BJ (cell line): ENCODE measurements around the gene MACROH2A1. TPM values are rescaled to one million over a fixed set of nuclear protein-coding genes. Genes with fewer than 3 reads are reported as not detected.

ENCODE experiments used
- CTCF ChIA-PET: fragments of 350-600 bp; formaldehyde crosslinking; extraction: SDS; loops from one replicate; lab custom pipeline; 2021; ENCODE audit warnings: antibody characterized with exemption, inconsistent platforms; lab: Yijun Ruan, JAX
- POLR2A ChIA-PET: fragments of 300-600 bp; sonication (Branson Sonifier 250); formaldehyde crosslinking; extraction: SDS; loops from one replicate; lab custom pipeline; 2021; ENCODE audit warnings: antibody characterized with exemption; lab: Charles Lee
- DNase-seq: peaks from one replicate; pipeline ENCODE4 v3.0.0-alpha.2; 2011; ENCODE audit warnings: low read depth
- H3K27me3 ChIP-seq: 2 replicates; pipeline ENCODE4 v1.6.0; 2011; ENCODE audit warnings: low read length; ENCODE audit not compliant: control insufficient read depth, insufficient read depth
- H3K36me3 ChIP-seq: 2 replicates; pipeline ENCODE4 v1.5.1; 2011; ENCODE audit warnings: low read length; ENCODE audit not compliant: control insufficient read depth, insufficient read depth
- H3K4me3 ChIP-seq: 2 replicates; pipeline ENCODE4 v1.5.1; 2011; ENCODE audit warnings: low read depth, mild to moderate bottlenecking, control low read depth, low read length
- CTCF ChIP-seq: IDR thresholded peaks from 2 replicates; pipeline ENCODE4 v1.5.1; 2011; ENCODE audit warnings: low read depth, mild to moderate bottlenecking, control low read depth, inconsistent platforms, low read length, moderate library complexity; ENCODE audit not compliant: insufficient read depth
- polyA plus RNA-seq: library from polyadenylated mRNA; depleted of rRNA; stranded (reverse); fragments of >200 nt; gene quantifications from 2 replicates; pipeline ENCODE4 v1.2.3, GENCODE V29; 2011

Gene MACROH2A1
- polyA plus RNA-seq, 1 experiment = 96.0 TPM

GRCh38 chr5:135324897-135325650 is 74.0 kb downstream of the MACROH2A1 start:
- no peak for DNase-seq
- ChIA-PET POLR2A (no interaction called here), CTCF (interaction anchor here (1.5 to 2.1 kb wide), 3 partner anchors 7 to 419 kb away, joined by 3 to 9 read pairs (median 6); no protein-coding TSS in a partner anchor)

GRCh38 chr5:135324160-135324559 is 74.9 kb downstream of the MACROH2A1 start:
- DNase-seq = no peak
- no peaks in the 10 kb centered on the region for H3K27me3 ChIP-seq
- no peaks in the 10 kb centered on the region; the same call in none of the 2 replicates for H3K36me3 ChIP-seq
- TF ChIP-seq CTCF = no peak
- no peak overlapping the region for H3K4me3 ChIP-seq
- ChIA-PET POLR2A (no interaction called here), CTCF (interaction anchor here (1.2 to 2.1 kb wide), 3 partner anchors 8 to 418 kb away, joined by 3 to 9 read pairs (median 6); no protein-coding TSS in a partner anchor)

More at GRCh38 chr5:135324897-135325650, 74.0 kb downstream of the MACROH2A1 start:
- no peaks in the 10 kb centered on the region; the same call in none of the 2 replicates for H3K36me3 ChIP-seq
- TF ChIP-seq CTCF = no peak
- H3K4me3 ChIP-seq = no peak overlapping the region
- H3K27me3 ChIP-seq = no peaks in the 10 kb centered on the region

GRCh38 chr5:135323701-135324132 is 75.3 kb downstream of the MACROH2A1 start:
- H3K36me3 ChIP-seq = no peaks in the 10 kb centered on the region; the same call in none of the 2 replicates
- POLR2A ChIA-PET = no interaction called here
- no peak for TF ChIP-seq CTCF
- H3K27me3 ChIP-seq = no peaks in the 10 kb centered on the region
- H3K4me3 ChIP-seq = no peak overlapping the region
- no peak for DNase-seq
- CTCF ChIA-PET = interaction anchor here (0.9 to 2.1 kb wide), 5 partner anchors 9 to 118 kb away, joined by 3 to 9 read pairs (median 4); no protein-coding TSS in a partner anchor

- no peak for DNase-seq
- Histone ChIP-seq H3K27me3 (no peaks in the 10 kb centered on the region), H3K36me3 (no peaks in the 10 kb centered on the region; the same call in none of the 2 replicates), H3K4me3 (no peak overlapping the region)
- POLR2A ChIA-PET = no interaction called here
- CTCF ChIA-PET = interaction anchor here (0.9 to 2.1 kb wide), 5 partner anchors 9 to 118 kb away, joined by 3 to 9 read pairs (median 4); no protein-coding TSS in a partner anchor
- TF ChIP-seq CTCF = no peak
These were observed 75.8 kb downstream of the MACROH2A1 start for GRCh38 chr5:135323227-135323626.

- ChIA-PET POLR2A (no interaction called here), CTCF (interaction anchor here (1.4 to 2.1 kb wide), 2 partner anchors 10 to 13 kb away, joined by 5 to 9 read pairs; no protein-coding TSS in a partner anchor)
- TF ChIP-seq CTCF = no peak
- Histone ChIP-seq H3K4me3 (no peak overlapping the region), H3K27me3 (no peaks in the 10 kb centered on the region), H3K36me3 (no peaks in the 10 kb centered on the region; the same call in none of the 2 replicates)
- DNase-seq = no peak
These were observed 76.3 kb downstream of the MACROH2A1 start for GRCh38 chr5:135322744-135323143.
